ENCODE results near the gene SIX6.

DNA sequence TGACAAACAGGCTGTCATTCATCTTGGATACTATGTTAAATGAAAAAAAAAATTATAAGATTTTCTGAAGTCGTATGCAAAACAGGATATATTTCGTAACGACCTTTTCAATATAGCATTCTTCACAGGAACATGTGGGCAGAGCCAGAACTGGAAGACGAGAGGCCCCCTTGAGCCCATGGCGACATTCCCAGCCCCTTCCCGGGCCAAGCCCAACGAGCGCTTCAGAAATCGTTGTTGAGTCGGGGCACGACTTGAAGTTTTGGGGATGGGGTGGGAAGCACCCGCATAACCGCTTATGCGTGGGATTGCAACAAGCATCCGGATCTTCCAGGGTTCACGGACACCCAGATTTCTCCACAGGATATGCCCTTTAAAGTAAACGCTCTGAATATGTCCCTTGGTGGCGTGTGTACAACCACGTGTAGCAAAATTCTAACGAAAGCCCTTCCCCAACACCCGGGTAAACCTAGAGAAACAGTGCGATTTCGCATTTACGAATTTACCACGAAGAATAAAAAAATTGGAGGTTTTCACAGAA, 23.8 kb upstream of the SIX6 start:
- no peak for TF ChIP-seq ZNF473 (tag by site-specific recombination; IDR thresholded peaks at IDR 0.05)
- TF ChIP-seq ZNF792 (tag by site-specific recombination; IDR thresholded peaks at IDR 0.05) = no peak
- TF ChIP-seq ZBTB1 (tag by site-specific recombination; IDR thresholded peaks at IDR 0.05) = no peak
- TF ChIP-seq, protein P1, sequence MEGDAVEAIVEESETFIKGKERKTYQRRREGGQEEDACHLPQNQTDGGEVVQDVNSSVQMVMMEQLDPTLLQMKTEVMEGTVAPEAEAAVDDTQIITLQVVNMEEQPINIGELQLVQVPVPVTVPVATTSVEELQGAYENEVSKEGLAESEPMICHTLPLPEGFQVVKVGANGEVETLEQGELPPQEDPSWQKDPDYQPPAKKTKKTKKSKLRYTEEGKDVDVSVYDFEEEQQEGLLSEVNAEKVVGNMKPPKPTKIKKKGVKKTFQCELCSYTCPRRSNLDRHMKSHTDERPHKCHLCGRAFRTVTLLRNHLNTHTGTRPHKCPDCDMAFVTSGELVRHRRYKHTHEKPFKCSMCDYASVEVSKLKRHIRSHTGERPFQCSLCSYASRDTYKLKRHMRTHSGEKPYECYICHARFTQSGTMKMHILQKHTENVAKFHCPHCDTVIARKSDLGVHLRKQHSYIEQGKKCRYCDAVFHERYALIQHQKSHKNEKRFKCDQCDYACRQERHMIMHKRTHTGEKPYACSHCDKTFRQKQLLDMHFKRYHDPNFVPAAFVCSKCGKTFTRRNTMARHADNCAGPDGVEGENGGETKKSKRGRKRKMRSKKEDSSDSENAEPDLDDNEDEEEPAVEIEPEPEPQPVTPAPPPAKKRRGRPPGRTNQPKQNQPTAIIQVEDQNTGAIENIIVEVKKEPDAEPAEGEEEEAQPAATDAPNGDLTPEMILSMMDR (tag by site-specific recombination; IDR thresholded peaks at IDR 0.05) = no peak
- no peak for TF ChIP-seq ZNF76 (tag by site-specific recombination; IDR thresholded peaks at IDR 0.05; ENCODE audit: borderline replicate concordance, low read depth)
- TF ChIP-seq TCF7L2 (IDR thresholded peaks at IDR 0.05; ENCODE audit: borderline replicate concordance, low read depth, low read length) = no peak
- no peak for TF ChIP-seq KLF16 (tag by site-specific recombination; IDR thresholded peaks at IDR 0.05)
- TF ChIP-seq ZNF274 (IDR thresholded peaks at IDR 0.05; ENCODE audit: low read length) = no peak
- no peak for TF ChIP-seq ZNF274 (tag by site-specific recombination; IDR thresholded peaks at IDR 0.05; ENCODE audit: borderline replicate concordance)
- no peak for TF ChIP-seq ZNF629 (tag by site-specific recombination; IDR thresholded peaks at IDR 0.05)

Measured in HEK293 (cell line).